Endothelial cell of hepatic sinusoid (primary cell): ENCODE measurements around the gene ZNF609.
"Not testable (repeated sequence)": the region's sequence is repeated elsewhere in the genome, so short reads cannot be mapped to it uniquely, and the experiment has no call there.

Source experiments
- in situ Hi-C: cut with HindIII; loops from 2 replicates; pipeline ENCODE4 v1.10.0; 2017; ENCODE audit warnings: low sequenced_read_pairs

Gene ZNF609

DNA sequence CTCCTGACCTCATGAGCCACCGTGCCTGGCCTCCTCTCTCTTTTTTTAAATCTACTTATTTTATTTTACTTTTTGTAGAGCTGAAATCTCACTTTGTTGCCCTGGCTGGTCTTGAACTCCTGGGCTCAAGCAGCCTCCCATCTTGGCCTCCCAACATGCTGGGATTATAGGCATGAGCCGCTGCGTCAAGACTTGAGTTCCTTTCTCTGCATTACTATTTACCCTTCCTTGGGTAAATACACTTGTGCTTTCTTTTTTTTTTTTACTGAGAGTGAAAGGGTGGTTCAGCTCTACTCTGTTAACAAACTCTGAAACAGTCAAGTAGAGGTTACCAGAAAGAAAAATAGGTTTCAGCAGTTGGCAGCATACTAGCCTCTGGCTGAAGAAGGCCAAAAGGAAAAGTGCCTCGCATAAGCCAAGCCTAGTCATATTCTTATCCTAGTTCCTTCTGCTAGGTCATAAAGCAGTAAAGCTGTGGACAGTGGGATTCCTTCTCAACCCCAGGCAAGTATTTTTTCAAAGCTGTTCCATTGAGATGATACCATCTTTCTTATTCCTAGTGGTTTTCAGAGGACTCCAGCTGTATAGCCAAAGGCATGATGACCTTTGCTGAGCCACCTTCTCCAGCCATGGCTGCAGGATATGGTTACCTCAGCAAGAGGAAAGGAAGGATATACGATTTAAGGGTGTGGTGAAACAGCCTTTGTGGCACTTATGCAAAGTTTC, 179.9 kb downstream of the ZNF609 start:
- in situ Hi-C loops, result no loop called here

GRCh38 chr15:64642875-64643274, 182.5 kb downstream of the ZNF609 start:
- in situ Hi-C loops, result no loop called here

- in situ Hi-C loops, result no loop called here
Measured at GRCh38 chr15:64643685-64644084, 183.3 kb downstream of the ZNF609 start.

DNA sequence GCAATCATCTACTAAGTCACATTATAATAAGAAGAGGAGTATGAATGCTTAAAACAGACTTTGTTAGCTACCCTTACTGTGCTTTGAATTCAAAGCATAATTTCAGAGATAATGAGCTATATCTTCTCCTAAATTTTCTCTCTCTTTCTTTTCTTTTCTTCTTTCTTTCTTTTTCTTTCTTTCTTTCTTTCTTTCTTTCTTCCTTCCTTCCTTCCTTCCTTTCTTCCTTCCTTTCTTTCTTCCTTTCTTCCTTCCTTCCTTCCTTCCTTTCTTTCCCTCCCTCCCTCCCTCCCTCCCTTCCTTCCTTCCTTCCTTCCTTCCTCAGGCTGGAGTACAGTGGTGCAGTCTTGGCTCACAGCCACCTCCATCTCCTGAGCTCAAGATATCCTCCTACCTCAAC, 184.4 kb downstream of the ZNF609 start:
- in situ Hi-C loops, result not testable (repeated sequence)

- in situ Hi-C loops, result no loop called here
Measured at GRCh38 chr15:64645995-64646394, 185.6 kb downstream of the ZNF609 start.

- in situ Hi-C loops, result no loop called here
Measured at GRCh38 chr15:64647367-64647766, 187.0 kb downstream of the ZNF609 start.

DNA sequence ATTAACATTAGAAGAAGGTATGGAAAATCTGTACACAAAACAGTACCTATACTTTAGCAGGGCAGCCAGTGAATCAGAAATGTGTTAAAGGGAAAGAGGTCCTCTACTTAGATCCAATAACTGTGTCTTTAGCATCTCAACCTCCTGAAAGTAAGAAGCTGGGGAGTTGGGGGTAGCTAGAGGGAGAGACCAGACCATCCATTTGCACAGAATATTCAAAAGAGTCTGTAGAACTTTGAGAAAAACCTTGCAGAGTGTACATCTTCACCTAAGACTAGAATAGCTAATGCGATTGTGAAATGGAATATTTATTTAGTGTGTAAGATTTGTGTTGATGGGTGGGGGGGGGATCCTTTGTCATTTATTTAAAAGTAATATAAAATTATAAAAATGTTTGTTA, 190.2 kb downstream of the ZNF609 start:
- in situ Hi-C loops, result no loop called here

DNA sequence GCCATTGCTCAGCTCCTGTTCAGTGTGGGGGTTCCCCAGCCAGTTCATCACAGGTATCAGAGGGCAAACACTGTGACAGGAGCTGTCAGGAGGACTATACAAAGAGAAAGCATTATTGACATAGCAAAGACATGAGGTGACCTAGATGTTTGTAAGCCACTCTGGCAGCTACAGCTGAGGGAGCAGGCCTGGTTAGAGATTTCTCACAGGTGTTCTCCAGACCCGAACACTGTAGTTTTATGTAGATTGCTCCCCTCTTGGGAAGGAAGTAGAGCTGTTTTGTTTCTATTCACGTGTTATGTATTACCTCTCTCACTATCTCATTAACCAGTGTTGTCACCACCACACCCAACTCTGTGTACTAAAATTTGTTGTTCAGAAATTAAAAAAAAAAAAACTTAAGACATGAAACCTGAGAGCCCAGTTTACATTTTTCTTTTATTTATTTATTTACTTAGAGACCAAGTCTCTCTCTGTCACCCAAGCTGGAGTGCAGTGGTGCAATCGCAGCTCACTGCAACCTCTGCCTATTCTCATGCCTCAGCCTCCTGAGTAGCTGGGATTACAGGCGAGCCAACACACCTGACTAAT, 191.3 kb downstream of the ZNF609 start:
- in situ Hi-C loops, result no loop called here

- in situ Hi-C loops, result no loop called here
Measured at GRCh38 chr15:64653757-64654156, 193.4 kb downstream of the ZNF609 start.

GRCh38 chr15:64656508-64656907, 196.1 kb downstream of the ZNF609 start:
- in situ Hi-C loops, result no loop called here

DNA sequence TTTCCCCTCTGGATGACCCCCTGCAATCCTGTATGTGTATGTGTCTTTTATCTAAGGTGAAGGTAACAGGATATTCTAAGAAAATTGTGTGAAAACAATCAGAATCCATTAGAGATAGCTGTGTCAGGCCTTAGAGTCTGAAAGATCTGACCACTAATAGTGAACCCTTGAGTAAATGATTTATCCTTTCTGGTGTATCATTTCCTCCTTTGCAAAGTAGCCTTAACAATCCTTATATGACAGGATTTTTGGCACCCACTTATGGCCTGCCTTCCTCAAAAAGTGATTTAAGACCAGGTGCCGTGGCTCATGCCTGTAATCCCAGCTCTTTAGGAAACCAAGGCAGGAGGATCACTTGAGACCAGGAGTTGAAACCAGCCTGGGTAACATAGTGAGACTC, 204.8 kb downstream of the ZNF609 start:
- in situ Hi-C loops, result no loop called here

GRCh38 chr15:64667736-64668161, 207.4 kb downstream of the ZNF609 start:
- in situ Hi-C loops, result no loop called here

GRCh38 chr15:64673866-64674265, 213.5 kb downstream of the ZNF609 start:
- in situ Hi-C loops, result no loop called here

DNA sequence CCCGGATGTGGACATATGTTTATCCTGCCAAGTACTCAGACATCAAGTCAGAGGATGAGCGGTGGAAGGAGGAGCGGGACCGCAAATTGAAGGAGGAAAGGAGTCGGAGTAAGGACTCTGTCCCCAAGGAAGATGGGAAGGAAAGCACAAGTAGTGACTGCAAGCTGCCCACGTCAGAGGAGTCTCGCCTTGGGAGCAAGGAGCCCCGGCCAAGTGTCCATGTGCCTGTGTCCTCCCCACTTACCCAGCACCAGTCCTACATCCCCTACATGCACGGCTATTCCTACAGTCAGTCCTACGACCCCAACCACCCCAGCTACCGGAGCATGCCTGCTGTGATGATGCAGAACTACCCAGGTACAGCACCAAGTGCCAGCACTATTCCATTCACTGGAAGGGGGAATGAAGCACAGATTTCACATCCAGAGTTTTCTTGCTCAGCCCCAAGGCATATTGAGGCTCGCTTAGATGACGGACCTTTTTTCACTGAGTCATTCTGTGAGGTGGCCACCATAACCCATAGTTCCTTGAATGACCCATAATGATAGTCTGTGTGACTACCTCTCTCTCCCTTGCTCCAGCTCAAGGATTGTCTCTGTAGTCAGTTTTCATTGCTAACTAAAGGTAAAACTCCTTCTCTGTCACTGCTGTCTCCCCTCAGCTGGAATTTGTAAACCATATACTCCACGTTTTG, 217.9 kb downstream of the ZNF609 start:
- in situ Hi-C loops, result loop anchor here (5.0 kb wide), 1 partner anchor 44 kb away; no protein-coding TSS in a partner anchor

- in situ Hi-C loops, result loop anchor here (5.0 kb wide), 2 partner anchors 58 to 248 kb away; no protein-coding TSS in a partner anchor
Measured at GRCh38 chr15:64680097-64680496, 219.7 kb downstream of the ZNF609 start.

DNA sequence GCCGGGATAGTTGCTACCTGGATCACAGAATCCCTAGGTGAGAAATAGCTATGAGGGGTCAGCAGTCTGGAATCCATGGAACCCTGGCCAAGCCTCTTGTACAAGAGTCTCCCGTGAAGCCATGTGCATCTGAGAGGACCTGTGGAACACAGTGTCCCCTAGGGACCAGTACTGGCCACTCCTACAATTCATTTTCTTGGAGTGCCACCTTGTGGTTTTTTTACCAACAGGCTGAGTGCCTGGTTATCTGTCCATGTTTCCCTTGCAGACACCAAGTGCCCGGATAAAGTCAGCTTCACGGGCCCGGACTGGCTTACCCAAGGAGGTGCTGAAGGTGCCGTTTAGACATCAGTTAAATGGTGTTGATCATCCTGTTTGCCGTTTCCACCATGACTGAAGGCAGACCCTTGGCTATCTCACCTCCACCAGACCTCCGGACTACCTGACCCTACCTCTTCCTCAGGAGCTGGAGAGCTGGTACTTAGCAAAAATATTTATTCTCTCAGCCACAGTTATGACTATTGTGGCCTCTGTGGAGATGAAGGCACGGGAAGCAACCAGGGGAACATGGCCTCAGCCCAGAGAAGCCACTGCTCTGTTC, 221.1 kb downstream of the ZNF609 start:
- in situ Hi-C loops, result loop anchor here (5.0 kb wide), 2 partner anchors 59 to 249 kb away; no protein-coding TSS in a partner anchor

DNA sequence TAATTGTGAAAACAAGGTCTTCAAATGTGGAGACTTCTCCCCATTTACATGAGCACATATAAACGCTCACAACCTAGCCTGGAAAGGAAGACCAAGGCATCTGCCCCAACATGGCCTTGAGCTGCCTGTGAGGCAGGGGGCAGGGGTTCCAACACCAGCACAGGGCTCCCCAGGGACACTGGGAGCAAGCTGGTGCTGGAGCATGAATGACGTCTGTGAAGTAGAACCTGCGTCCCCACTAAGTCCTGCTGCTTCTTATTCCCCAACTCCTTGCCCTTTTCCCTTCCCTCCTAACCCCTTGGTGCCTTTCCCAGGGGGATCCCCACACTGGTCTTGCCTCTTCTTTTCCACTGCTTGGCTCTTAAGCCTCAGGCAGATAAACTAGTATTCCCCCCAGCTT, 221.9 kb downstream of the ZNF609 start:
- in situ Hi-C loops, result loop anchor here (5.0 kb wide), 2 partner anchors 60 to 250 kb away; no protein-coding TSS in a partner anchor

- in situ Hi-C loops, result loop anchor here (5.0 kb wide), 2 partner anchors 61 to 251 kb away; no protein-coding TSS in a partner anchor
Measured at GRCh38 chr15:64683378-64683777, 223.0 kb downstream of the ZNF609 start.

DNA sequence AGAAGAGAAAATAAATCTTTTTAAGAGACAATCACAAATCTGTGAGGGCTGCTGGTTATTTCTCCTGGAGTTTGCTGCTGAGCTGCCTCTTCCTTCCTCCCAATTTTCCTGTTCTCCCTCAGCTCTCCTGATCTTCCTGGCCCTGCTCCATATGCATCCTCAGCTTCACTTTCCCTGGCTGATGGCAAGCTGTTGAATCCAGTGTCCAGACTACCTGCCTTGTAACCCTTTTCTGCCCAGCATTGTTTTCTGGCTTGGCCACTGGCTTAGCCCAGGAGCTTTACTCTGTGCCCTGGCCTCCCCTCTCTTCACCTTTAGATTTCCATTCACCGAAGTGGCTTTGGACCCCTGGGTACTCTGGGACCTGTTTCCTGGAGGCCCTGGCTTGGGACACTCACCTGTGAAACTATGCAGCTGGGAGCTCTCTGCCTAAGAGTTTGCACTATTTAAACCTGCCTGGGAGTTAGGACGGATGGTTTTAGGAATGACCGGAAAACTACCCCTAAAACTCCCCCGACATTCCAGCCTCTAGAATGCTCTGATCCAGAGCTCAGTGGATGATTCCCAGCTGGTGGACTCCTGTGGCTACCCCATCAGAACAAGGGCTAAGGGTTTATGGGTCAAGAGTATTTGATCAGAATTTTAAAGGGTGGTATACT, 225.0 kb downstream of the ZNF609 start:
- in situ Hi-C loops, result no loop called here

GRCh38 chr15:64686130-64686735, 225.9 kb downstream of the ZNF609 start:
- in situ Hi-C loops, result no loop called here
